IMR-90 (cell line): ENCODE results near the gene MYT1.

Experiments
- BHLHE40 ChIP-seq: fragments of 150-350 bp; IDR thresholded peaks from 2 replicates; pipeline ENCODE4 v1.6.1; 2016; ENCODE audit warnings: mild to moderate bottlenecking, low read depth, low read length
- CEBPB ChIP-seq: IDR thresholded peaks from 2 replicates; pipeline ENCODE4 v1.6.1; 2012; ENCODE audit warnings: low read depth, low read length, improper control_type of control experiment
- CHD1 ChIP-seq: IDR thresholded peaks from 2 replicates; pipeline ENCODE4 v1.6.1; 2012; ENCODE audit warnings: low read depth, low read length, improper control_type of control experiment
- CTCF ChIP-seq: conservative IDR thresholded peaks from 2 replicates; pipeline ENCODE4 v1.5.1; 2012; ENCODE audit warnings: mild to moderate bottlenecking, low read depth, low read length, improper control_type of control experiment
- ELK1 ChIP-seq: fragments of 150-350 bp; IDR thresholded peaks from 2 replicates; pipeline ENCODE4 v1.6.1; 2016; ENCODE audit warnings: low read depth, mild to moderate bottlenecking, low read length, moderate library complexity, borderline replicate concordance
- MAFK ChIP-seq: IDR thresholded peaks from 2 replicates; pipeline ENCODE4 v1.6.1; 2012; ENCODE audit warnings: low read depth, low read length, improper control_type of control experiment
- MAZ ChIP-seq: IDR thresholded peaks from 2 replicates; pipeline ENCODE4 v1.6.1; 2012; ENCODE audit warnings: low read depth, mild to moderate bottlenecking, low read length, improper control_type of control experiment, moderate library complexity, borderline replicate concordance
- MXI1 ChIP-seq: IDR thresholded peaks from 2 replicates; pipeline ENCODE4 v1.6.1; 2012; ENCODE audit warnings: low read depth, mild to moderate bottlenecking, low read length, moderate library complexity, borderline replicate concordance
- POLR2A ChIP-seq: IDR thresholded peaks from 2 replicates; pipeline ENCODE4 v1.6.1; 2012; ENCODE audit warnings: mild to moderate bottlenecking, low read depth, low read length
- RAD21 ChIP-seq: IDR thresholded peaks from 2 replicates; pipeline ENCODE4 v1.6.1; 2012; ENCODE audit warnings: low read length, improper control_type of control experiment
- RCOR1 ChIP-seq: IDR thresholded peaks from 2 replicates; pipeline ENCODE4 v1.6.1; 2012; ENCODE audit warnings: mild to moderate bottlenecking, low read length, improper control_type of control experiment; ENCODE audit not compliant: insufficient replicate concordance
- USF2 ChIP-seq: fragments of 150-350 bp; IDR thresholded peaks from 2 replicates; pipeline ENCODE4 v1.6.1; 2017; ENCODE audit warnings: mild to moderate bottlenecking, antibody characterized with exemption, low read length, low read depth

- TF ChIP-seq POLR2A (no peak), CTCF (no peak), RAD21 (no peak), USF2 (no peak), CEBPB (no peak), MAZ (no peak), RCOR1 (no peak), ELK1 (no peak), BHLHE40 (no peak), MXI1 (no peak), MAFK (no peak), CHD1 (no peak)
These were observed 23.3 kb upstream of the MYT1 start for GRCh38 chr20:64140956-64141355.
